SJSA1 (cell line): ENCODE data around the gene EHBP1L1. TPM values are rescaled to one million over a fixed set of nuclear protein-coding genes. Genes with fewer than 3 reads are reported as not detected.

Experiments used
- total RNA-seq: library from RNA; depleted of rRNA; stranded (reverse); fragments of >200 nt; shearing (Covaris generic); gene quantifications from 2 replicates; pipeline ENCODE4 v1.2.3, GENCODE V29; 2014; rRNA removed

EHBP1L1 gene
- total RNA-seq, 1 experiment from 2014 or later = 103 TPM

Other genes starting within 250 kb of the EHBP1L1 start
- gene DPF2, start 242.2 kb upstream of the EHBP1L1 start, total RNA-seq = 87.6 and 105 TPM in 2 replicates
- gene TIGD3, start 221.3 kb upstream of the EHBP1L1 start, total RNA-seq = 0.25 TPM in 1 of 2 replicates, not detected in the other
- gene SLC25A45, start 193.4 kb upstream of the EHBP1L1 start, total RNA-seq = 3.1 and 5.3 TPM in 2 replicates
- gene FRMD8, start 189.4 kb upstream of the EHBP1L1 start, total RNA-seq = 90.2 and 125 TPM in 2 replicates
- gene NEAT1, start 153.3 kb upstream of the EHBP1L1 start, total RNA-seq = 6.9 and 12.1 TPM in 2 replicates
- gene MALAT1, start 77.0 kb upstream of the EHBP1L1 start, total RNA-seq = 1,620 and 2,210 TPM in 2 replicates
- gene SCYL1, start 51.0 kb upstream of the EHBP1L1 start, total RNA-seq = 103 and 130 TPM in 2 replicates
- gene LTBP3, start 17.7 kb upstream of the EHBP1L1 start, total RNA-seq = 22.9 and 52.0 TPM in 2 replicates
- 109 and 111 TPM in 2 replicates for gene ZNRD2, start 5.6 kb upstream of the EHBP1L1 start, total RNA-seq
- 35.1 and 64.9 TPM in 2 replicates for gene FAM89B, start 3.5 kb upstream of the EHBP1L1 start, total RNA-seq
- 0.13 TPM in 1 of 2 replicates, not detected in the other for gene KCNK7, start 19.7 kb downstream of the EHBP1L1 start, total RNA-seq
- gene MAP3K11, start 38.2 kb downstream of the EHBP1L1 start, total RNA-seq = 37.9 and 55.8 TPM in 2 replicates
- gene PCNX3, start 39.7 kb downstream of the EHBP1L1 start, total RNA-seq = 27.5 and 39.7 TPM in 2 replicates
- gene SIPA1, start 62.0 kb downstream of the EHBP1L1 start, total RNA-seq = 48.0 and 56.1 TPM in 2 replicates
- gene RELA, start 86.9 kb downstream of the EHBP1L1 start, total RNA-seq = 51.7 and 63.3 TPM in 2 replicates
- gene KAT5, start 136.2 kb downstream of the EHBP1L1 start, total RNA-seq = 90.5 and 119 TPM in 2 replicates
- gene RNASEH2C, start 144.7 kb downstream of the EHBP1L1 start, total RNA-seq = 168 and 170 TPM in 2 replicates
- gene AP5B1, start 204.9 kb downstream of the EHBP1L1 start, total RNA-seq = 30.4 and 33.4 TPM in 2 replicates
- not detected in 2 replicates for gene OVOL1, start 211.0 kb downstream of the EHBP1L1 start, total RNA-seq